GM21367 (cell line): ENCODE measurements around the gene PUS10.
"Not testable (repeated sequence)": the region's sequence is repeated elsewhere in the genome, so short reads cannot be mapped to it uniquely, and the experiment has no call there.

Experiments
- ATAC-seq: cut with Tn5 transposase; IDR thresholded peaks from one replicate; pipeline ENCODE4 v1.9.1; 2021; ENCODE audit not compliant: unreplicated experiment

Gene PUS10

GRCh38 chr2:60934165-60934722 lies 83.8 kb downstream of the PUS10 start:
- ATAC-seq, result no peak

DNA sequence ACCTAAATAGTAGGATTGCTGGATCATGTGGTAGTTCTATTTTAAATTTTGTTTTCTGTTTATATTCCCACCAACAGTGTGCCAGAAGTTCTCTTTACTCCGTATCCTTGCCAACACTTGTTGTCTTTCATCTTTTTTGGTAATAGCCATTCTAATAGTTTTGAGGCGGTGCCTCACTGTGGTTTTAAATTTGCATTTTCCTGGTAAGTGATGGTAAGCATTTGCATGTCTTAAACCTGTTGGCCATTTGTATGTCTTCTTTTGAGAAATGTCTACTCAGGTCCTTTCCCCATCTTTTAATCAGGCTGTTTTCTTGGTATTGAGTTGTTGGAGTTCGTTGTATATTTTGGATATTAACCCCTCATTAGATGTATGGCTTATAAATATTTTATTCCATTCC lies 85.1 kb downstream of the PUS10 start:
- ATAC-seq, result no peak

DNA sequence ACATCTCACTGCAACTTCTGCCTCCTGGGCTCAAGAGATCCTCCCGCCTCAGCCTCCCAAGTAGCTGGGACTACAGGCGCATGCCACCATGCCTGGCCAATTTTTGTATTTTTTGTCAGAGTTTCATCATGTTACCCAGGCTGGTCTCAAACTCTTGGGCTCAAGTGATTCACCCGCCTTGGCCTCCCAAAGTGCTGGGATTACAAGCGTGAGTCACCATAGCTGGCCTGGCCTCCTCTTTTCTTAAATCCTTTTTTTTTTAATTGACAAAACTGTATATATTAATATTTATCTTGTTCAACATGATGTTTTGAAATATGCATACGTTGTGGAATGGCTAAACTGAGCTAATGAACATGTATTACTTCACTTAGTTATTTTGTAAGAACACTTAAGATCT lies 86.0 kb downstream of the PUS10 start:
- ATAC-seq, result not testable (repeated sequence)

- no peak for ATAC-seq
Measured at GRCh38 chr2:60926741-60927552, 91.1 kb downstream of the PUS10 start.

DNA sequence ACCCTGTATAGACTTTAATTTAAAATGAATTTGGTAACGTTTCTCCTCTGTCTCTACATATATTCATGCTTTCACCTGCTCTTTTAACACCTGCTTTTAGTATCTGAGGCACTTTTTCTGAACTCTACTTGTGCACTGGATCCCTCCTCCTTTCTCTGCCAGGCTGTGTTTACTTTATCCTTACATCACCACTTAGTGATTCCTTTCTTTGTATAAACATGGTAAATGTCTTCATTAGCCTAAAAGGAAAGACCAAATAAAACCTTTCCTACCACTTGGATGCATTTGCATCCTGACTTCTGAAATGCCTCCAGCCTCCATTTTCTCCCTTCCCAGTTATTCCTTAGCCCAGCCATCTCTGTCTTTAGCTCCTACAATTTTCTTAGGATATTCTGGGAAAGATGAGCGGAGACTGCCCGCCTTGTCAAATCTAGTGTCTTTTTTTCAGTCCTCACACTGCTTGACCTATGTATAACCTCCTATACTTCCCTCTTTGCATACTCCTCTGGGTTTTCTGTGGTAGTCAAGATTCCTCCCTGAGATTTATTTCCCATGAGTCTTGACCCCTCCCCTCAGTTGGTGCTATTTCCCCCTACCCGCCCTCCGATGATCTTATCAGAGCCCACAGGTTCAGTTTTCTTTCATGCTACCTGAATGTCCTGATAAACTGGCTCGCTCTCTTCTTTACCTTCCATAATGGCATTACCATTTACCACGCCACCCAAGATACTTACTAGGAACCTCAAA lies 91.9 kb downstream of the PUS10 start:
- ATAC-seq, result no peak

- no peak for ATAC-seq
Measured at GRCh38 chr2:60907329-60907728, 110.7 kb downstream of the PUS10 start.

- no peak for ATAC-seq
Measured at GRCh38 chr2:60906395-60906794, 111.7 kb downstream of the PUS10 start.

GRCh38 chr2:60905867-60906266 lies 112.2 kb downstream of the PUS10 start:
- not testable (repeated sequence) for ATAC-seq

DNA sequence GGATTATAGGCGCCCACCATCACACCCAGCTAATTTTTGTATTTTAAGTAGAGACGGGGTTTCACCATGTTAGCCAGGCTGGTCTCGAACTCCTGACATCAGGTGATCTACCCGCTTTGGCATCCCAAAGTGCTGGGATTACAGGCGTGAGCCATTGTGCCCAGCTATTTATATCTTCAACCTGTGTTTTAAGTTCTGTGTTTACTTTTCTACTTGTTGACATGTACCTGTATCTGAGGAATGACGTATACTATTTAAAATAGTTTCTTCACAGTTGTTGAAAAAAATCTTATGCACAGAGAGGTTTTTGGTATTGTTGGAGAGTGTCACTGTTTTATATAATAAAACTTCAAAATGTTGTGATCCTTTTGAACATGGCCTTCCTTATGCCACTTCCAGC lies 116.8 kb downstream of the PUS10 start:
- not testable (repeated sequence) for ATAC-seq

DNA sequence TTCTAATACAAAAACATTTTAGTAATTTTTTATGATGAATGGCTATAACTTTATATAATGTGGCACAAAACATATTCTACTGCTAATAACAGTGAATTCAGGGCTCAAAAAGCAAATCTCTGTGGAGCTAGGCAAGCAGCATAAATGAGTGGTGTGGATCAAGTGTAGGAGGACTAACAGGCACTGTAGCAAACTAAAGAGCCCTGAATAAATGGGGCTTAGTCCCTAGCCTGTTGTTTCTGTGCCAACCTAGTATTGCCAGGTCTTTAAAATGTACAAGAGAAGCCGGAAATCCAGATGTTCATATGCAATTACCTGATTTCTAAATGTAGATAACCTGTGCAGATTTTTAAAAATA lies 118.2 kb downstream of the PUS10 start:
- ATAC-seq, result no peak

- no peak for ATAC-seq
Measured at GRCh38 chr2:60899230-60899891, 118.7 kb downstream of the PUS10 start.

DNA sequence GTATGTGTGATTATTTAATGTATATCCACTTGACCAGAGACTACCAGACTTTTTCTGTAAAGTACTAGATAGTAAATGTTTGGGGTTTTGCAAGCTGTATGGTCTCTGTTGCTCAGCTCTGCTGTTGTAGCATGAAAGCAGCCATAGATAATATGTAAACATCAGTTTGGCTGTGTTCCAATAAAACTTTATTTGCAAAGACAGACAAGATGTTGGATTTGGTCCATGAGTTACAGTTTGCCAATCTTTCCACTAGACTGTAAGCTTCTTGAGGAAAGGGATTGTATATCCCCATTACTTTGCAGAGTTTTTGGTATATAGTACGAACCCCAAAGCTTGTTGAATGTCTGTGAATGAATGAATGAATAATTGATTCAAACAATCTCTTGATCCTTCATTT lies 119.5 kb downstream of the PUS10 start:
- no peak for ATAC-seq
